AG04450 (cell line): ENCODE measurements around the gene RNASE8. TPM values are rescaled to one million over a fixed set of nuclear protein-coding genes. Genes with fewer than 3 reads are reported as not detected.

Experiments
- CTCF ChIA-PET: fragments of 300-600, 350-600 bp; formaldehyde crosslinking; extraction: SDS; loops from one replicate; lab custom pipeline; 2022; ENCODE audit warnings: antibody characterized with exemption, inconsistent platforms; lab: Charles Lee
- POLR2A ChIA-PET: fragments of 350-600 bp; formaldehyde crosslinking; extraction: SDS; loops from one replicate; lab custom pipeline; 2021; ENCODE audit warnings: antibody characterized with exemption, inconsistent platforms; lab: Yijun Ruan, JAX
- DNase-seq: peaks from one replicate; pipeline ENCODE4 v3.0.0-alpha.2; 2011; ENCODE audit warnings: low read depth, low spot score
- H3K27ac ChIP-seq: one replicate; pipeline ENCODE4 v1.5.1; 2012; ENCODE audit warnings: low read depth, low read length, control low read depth
- H3K27me3 ChIP-seq: one replicate; pipeline ENCODE4 v1.6.0; 2012; ENCODE audit warnings: low read length; ENCODE audit not compliant: control insufficient read depth, insufficient read depth
- H3K4me3 ChIP-seq: 2 replicates; pipeline ENCODE4 v1.5.1; 2011; ENCODE audit warnings: mild to moderate bottlenecking, low read depth, low read length, control low read depth
- H3K9me3 ChIP-seq: 2 replicates; pipeline ENCODE4 v1.5.1; 2012; ENCODE audit warnings: low read length; ENCODE audit not compliant: control insufficient read depth, insufficient read depth
- polyA plus RNA-seq: library from polyadenylated mRNA; depleted of rRNA; stranded (reverse); fragments of >200 nt; gene quantifications from 2 replicates; pipeline ENCODE4 v1.2.3, GENCODE V29; 2011
- TF ChIP-seq, protein P1 (sequence below): IDR thresholded peaks from 2 replicates; pipeline ENCODE4 v1.5.1; 2011; ENCODE audit warnings: low read depth, low read length, control low read depth, inconsistent platforms

The RNASE8 gene
- polyA plus RNA-seq, 1 experiment: not detected

GRCh38 chr14:21081521-21082142 lies 24.0 kb downstream of the RNASE8 start:
- H3K9me3 ChIP-seq: no peaks in the 10 kb centered on the region; the same call in 1 of the 2 replicates
- H3K27ac ChIP-seq: no peak overlapping the region
- DNase-seq: no peak
- H3K27me3 ChIP-seq: no peaks in the 10 kb centered on the region
- ChIA-PET POLR2A (interaction anchor here (1.2 kb wide), 1 partner anchor 10 kb away, joined by 3 read pairs; no protein-coding TSS in a partner anchor), CTCF (interaction anchor here (1.6 kb wide), 1 partner anchor 67 kb away, joined by 6 read pairs; no protein-coding TSS in a partner anchor)
- TF ChIP-seq, protein P1, sequence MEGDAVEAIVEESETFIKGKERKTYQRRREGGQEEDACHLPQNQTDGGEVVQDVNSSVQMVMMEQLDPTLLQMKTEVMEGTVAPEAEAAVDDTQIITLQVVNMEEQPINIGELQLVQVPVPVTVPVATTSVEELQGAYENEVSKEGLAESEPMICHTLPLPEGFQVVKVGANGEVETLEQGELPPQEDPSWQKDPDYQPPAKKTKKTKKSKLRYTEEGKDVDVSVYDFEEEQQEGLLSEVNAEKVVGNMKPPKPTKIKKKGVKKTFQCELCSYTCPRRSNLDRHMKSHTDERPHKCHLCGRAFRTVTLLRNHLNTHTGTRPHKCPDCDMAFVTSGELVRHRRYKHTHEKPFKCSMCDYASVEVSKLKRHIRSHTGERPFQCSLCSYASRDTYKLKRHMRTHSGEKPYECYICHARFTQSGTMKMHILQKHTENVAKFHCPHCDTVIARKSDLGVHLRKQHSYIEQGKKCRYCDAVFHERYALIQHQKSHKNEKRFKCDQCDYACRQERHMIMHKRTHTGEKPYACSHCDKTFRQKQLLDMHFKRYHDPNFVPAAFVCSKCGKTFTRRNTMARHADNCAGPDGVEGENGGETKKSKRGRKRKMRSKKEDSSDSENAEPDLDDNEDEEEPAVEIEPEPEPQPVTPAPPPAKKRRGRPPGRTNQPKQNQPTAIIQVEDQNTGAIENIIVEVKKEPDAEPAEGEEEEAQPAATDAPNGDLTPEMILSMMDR: no peak
- H3K4me3 ChIP-seq: no peak overlapping the region

DNA sequence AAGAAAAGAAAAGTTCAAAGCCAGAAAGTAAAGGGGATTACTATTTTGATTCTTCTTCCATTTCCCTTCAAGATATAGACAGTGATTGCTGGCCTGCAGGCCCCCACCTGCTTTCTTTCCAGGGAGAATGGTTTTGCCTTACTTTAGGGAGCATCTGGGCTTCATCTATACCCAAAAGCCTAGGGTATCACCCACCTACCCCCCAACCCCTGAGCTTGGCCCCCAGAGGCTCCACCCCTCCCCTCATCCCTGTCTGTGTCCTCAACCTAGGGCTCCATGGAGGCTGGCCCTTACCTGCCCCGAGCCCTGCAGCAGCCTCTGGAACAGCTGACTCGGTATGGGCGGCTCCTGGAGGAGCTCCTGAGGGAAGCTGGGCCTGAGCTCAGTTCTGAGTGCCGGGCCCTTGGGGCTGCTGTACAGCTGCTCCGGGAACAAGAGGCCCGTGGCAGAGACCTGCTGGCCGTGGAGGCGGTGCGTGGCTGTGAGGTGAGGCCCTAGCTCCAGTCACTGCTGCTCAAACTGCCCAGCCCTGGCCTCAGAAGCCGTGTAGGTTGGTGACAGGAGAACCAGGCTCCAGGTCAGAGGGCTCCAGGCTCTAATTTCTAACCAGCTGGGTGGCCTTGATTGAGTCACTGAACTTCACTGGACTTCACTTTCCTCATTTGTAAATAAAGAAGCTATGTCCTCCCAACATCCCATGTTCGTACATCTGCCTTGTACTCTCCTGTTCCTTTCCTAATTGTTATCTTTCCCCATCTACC lies 26.1 kb downstream of the RNASE8 start:
- CTCF ChIA-PET: interaction anchor here (0.6 to 1.7 kb wide), 4 partner anchors 9 to 69 kb away, joined by 3 to 13 read pairs (median 5); no protein-coding TSS in a partner anchor
- H3K9me3 ChIP-seq: no peaks in the 10 kb centered on the region; the same call in 1 of the 2 replicates
- no peak overlapping the region for H3K4me3 ChIP-seq
- TF ChIP-seq, protein P1: no peak
- POLR2A ChIA-PET: no interaction called here
- DNase-seq: no peak
- H3K27me3 ChIP-seq: no peaks in the 10 kb centered on the region
- peak overlapping the region; percentile 21 for H3K27ac ChIP-seq

DNA sequence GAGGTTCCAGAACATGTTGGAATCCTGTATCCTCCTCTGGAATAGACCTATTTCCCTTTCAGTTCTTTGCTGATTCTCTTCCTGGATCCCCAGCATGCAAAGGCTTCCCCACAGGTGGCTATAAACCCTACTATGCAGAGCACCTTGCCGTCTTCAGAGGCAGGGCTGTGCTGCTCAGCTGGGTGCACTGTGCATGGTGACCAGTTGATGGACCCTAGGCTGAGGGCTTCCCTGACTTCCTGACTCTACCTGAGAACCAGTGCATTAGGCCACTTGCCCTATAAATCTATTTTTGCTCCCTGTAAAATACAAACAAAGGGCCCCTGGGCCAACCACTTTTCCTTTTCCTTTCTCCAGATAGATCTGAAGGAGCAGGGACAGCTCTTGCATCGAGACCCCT lies 26.8 kb downstream of the RNASE8 start:
- Histone ChIP-seq H3K27ac (peak overlapping the region; percentile 21), H3K9me3 (no peaks in the 10 kb centered on the region; the same call in 1 of the 2 replicates), H3K4me3 (no peak overlapping the region), H3K27me3 (no peaks in the 10 kb centered on the region)
- no peak for DNase-seq
- CTCF ChIA-PET: interaction anchor here (1.3 to 1.7 kb wide), 3 partner anchors 8 to 70 kb away, joined by 4 to 13 read pairs (median 6); no protein-coding TSS in a partner anchor
- POLR2A ChIA-PET: no interaction called here
- TF ChIP-seq, protein P1: no peak

- TF ChIP-seq, protein P1: no peak
- POLR2A ChIA-PET: interaction anchor here (4.9 kb wide), 1 partner anchor 14 kb away, joined by 40 read pairs; the partner anchor contains the start of gene ARHGEF40
- DNase-seq: no peak
- CTCF ChIA-PET: interaction anchor here (1.1 to 6.3 kb wide), 4 partner anchors 14 to 72 kb away, joined by 6 to 55 read pairs (median 24); no protein-coding TSS in a partner anchor
- Histone ChIP-seq H3K27ac (peak overlapping the region; percentile 57), H3K4me3 (no peak overlapping the region), H3K27me3 (no peaks in the 10 kb centered on the region), H3K9me3 (peaks cover 1% of the 10 kb centered on the region; the same call in 1 of the 2 replicates)
Observed at GRCh38 chr14:21084998-21085853, 27.6 kb downstream of the RNASE8 start.
